IMR-90 (cell line): ENCODE measurements around the gene IRX3. TPM values are rescaled to one million over a fixed set of nuclear protein-coding genes. Genes with fewer than 3 reads are reported as not detected.

Experiments used
- ATAC-seq: fragments of 200-7000 bp; cut with Tn5 transposase; 2 replicates; pipeline ENCODE4 v1.9.1; 2020; ENCODE audit warnings: low read depth, mild to moderate bottlenecking, moderate library complexity
- BruUV-seq: library from RNA; stranded (reverse); fragments of 400-500 nt; replicated peaks from 2 replicates; lab custom pipeline; 2021; lab: Mats Ljungman, UMichigan
- CTCF ChIA-PET: fragments of 300-600 bp; formaldehyde crosslinking; extraction: SDS; loops from one replicate; lab custom pipeline; 2021; ENCODE audit warnings: antibody characterized with exemption; lab: Yijun Ruan, JAX
- POLR2A ChIA-PET: fragments of 300-600 bp; sonication (Branson Sonifier 250); formaldehyde crosslinking; loops from one replicate; lab custom pipeline; 2022; ENCODE audit warnings: antibody characterized with exemption; ENCODE audit not compliant: unreplicated experiment; lab: Charles Lee
- DNase-seq: peaks from one replicate; pipeline ENCODE4 v3.0.0; 2013
- H2AFZ ChIP-seq: replicated peaks from 2 replicates; pipeline ENCODE3; 2013; ENCODE audit warnings: low read length, mild to moderate bottlenecking; ENCODE audit not compliant: poor library complexity
- H2AK5ac ChIP-seq: 2 replicates; pipeline ENCODE4 v1.6.1; 2013; ENCODE audit warnings: low read depth, low read length, inconsistent platforms
- H2AK9ac ChIP-seq: replicated peaks from 2 replicates; pipeline ENCODE3; 2013; ENCODE audit warnings: mild to moderate bottlenecking, low read depth, low read length, moderate library complexity; ENCODE audit not compliant: poor library complexity
- H2BK120ac ChIP-seq: 2 replicates; pipeline ENCODE4 v1.6.1; 2013; ENCODE audit warnings: low read depth, low read length, inconsistent platforms
- H2BK15ac ChIP-seq: 3 replicates; pipeline ENCODE4 v1.6.1; 2013; ENCODE audit warnings: low read depth, low read length, inconsistent platforms
- H2BK20ac ChIP-seq: 2 replicates; pipeline ENCODE4 v1.6.1; 2013; ENCODE audit warnings: low read depth, mild to moderate bottlenecking, inconsistent platforms, low read length, moderate library complexity
- H2BK5ac ChIP-seq: 2 replicates; pipeline ENCODE4 v1.6.1; 2013; ENCODE audit warnings: mild to moderate bottlenecking, low read depth, low read length, inconsistent platforms; ENCODE audit not compliant: poor library complexity, severe bottlenecking
- H3K14ac ChIP-seq: replicated peaks from 2 replicates; pipeline ENCODE4 v1.6.1; 2013; ENCODE audit warnings: low read depth, low read length, inconsistent platforms
- H3K18ac ChIP-seq: 2 replicates; pipeline ENCODE4 v1.6.1; 2013; ENCODE audit warnings: low read depth, low read length, control low read depth
- H3K23ac ChIP-seq: 2 replicates; pipeline ENCODE4 v1.6.1; 2013; ENCODE audit warnings: low read depth, low read length, inconsistent platforms
- H3K27ac ChIP-seq: 2 replicates; pipeline ENCODE4 v1.5.1; 2013; ENCODE audit warnings: mild to moderate bottlenecking, control low read depth, low read length; ENCODE audit not compliant: insufficient read depth
- H3K27me3 ChIP-seq: 2 replicates; pipeline ENCODE4 v1.6.1; 2013; ENCODE audit warnings: low read length; ENCODE audit not compliant: control insufficient read depth, insufficient read depth
- H3K36me3 ChIP-seq: 2 replicates; pipeline ENCODE4 v1.6.1; 2013; ENCODE audit warnings: low read length, mixed read lengths; ENCODE audit not compliant: control insufficient read depth, insufficient read depth
- H3K4ac ChIP-seq: 2 replicates; pipeline ENCODE4 v1.6.1; 2013; ENCODE audit warnings: low read depth, low read length, inconsistent platforms
- H3K4me1 ChIP-seq: 2 replicates; pipeline ENCODE4 v1.6.1; 2013; ENCODE audit warnings: low read length, mixed read lengths; ENCODE audit not compliant: control insufficient read depth, insufficient read depth
- H3K4me2 ChIP-seq: 2 replicates; pipeline ENCODE4 v1.6.1; 2013; ENCODE audit warnings: low read depth, mild to moderate bottlenecking, control low read depth, low read length, moderate library complexity
- H3K4me3 ChIP-seq: 2 replicates; pipeline ENCODE4 v1.5.1; 2013; ENCODE audit warnings: low read depth, mild to moderate bottlenecking, control low read depth, low read length, moderate library complexity; ENCODE audit not compliant: insufficient read depth
- H3K56ac ChIP-seq: 2 replicates; pipeline ENCODE4 v1.6.1; 2013; ENCODE audit warnings: low read length, inconsistent platforms; ENCODE audit not compliant: insufficient read depth; ENCODE audit errors: extremely low read depth
- H3K79me1 ChIP-seq, 2 experiments: 2 replicates each; pipeline ENCODE4 v1.6.1; 2013; ENCODE audit warnings: low read length in 2 of 2, inconsistent platforms in 1 of 2, low read depth in 1 of 2
- H3K9ac ChIP-seq: 2 replicates; pipeline ENCODE4 v1.6.1; 2013; ENCODE audit warnings: low read depth, low read length, control low read depth
- H3K9me1 ChIP-seq: 2 replicates; pipeline ENCODE4 v1.6.1; 2013; ENCODE audit warnings: low read length, inconsistent platforms; ENCODE audit not compliant: insufficient read depth
- H3K9me3 ChIP-seq: 2 replicates; pipeline ENCODE4 v1.6.1; 2013; ENCODE audit warnings: low read length; ENCODE audit not compliant: control insufficient read depth, insufficient read depth
- H4K20me1 ChIP-seq: 2 replicates; pipeline ENCODE4 v1.6.1; 2013; ENCODE audit warnings: low read length, inconsistent platforms; ENCODE audit not compliant: insufficient read depth
- H4K5ac ChIP-seq: 2 replicates; pipeline ENCODE4 v1.6.1; 2013; ENCODE audit warnings: mild to moderate bottlenecking, low read depth, low read length, control low read depth
- H4K8ac ChIP-seq, 2 experiments: 2 replicates each; pipeline ENCODE4 v1.6.1; 2013; ENCODE audit warnings: low read depth in 2 of 2, low read length in 2 of 2, control low read depth in 1 of 2, inconsistent platforms in 1 of 2
- H4K91ac ChIP-seq: 2 replicates; pipeline ENCODE4 v1.6.1; 2013; ENCODE audit warnings: low read depth, low read length, inconsistent platforms; ENCODE audit not compliant: insufficient read depth
- BHLHE40 ChIP-seq: fragments of 150-350 bp; IDR thresholded peaks from 2 replicates; pipeline ENCODE4 v1.6.1; 2016; ENCODE audit warnings: mild to moderate bottlenecking, low read depth, low read length
- CTCF ChIP-seq: conservative IDR thresholded peaks from 2 replicates; pipeline ENCODE4 v1.5.1; 2012; ENCODE audit warnings: mild to moderate bottlenecking, low read depth, low read length, improper control_type of control experiment
- RAD21 ChIP-seq: IDR thresholded peaks from 2 replicates; pipeline ENCODE4 v1.6.1; 2012; ENCODE audit warnings: low read length, improper control_type of control experiment
- RCOR1 ChIP-seq: IDR thresholded peaks from 2 replicates; pipeline ENCODE4 v1.6.1; 2012; ENCODE audit warnings: mild to moderate bottlenecking, low read length, improper control_type of control experiment; ENCODE audit not compliant: insufficient replicate concordance
- USF2 ChIP-seq: fragments of 150-350 bp; IDR thresholded peaks from 2 replicates; pipeline ENCODE4 v1.6.1; 2017; ENCODE audit warnings: mild to moderate bottlenecking, antibody characterized with exemption, low read length, low read depth
- WGBS, 2 experiments: methylation state at CpG; one replicate each; pipeline versions ENCODE4 v1.1.5 to v1.1.7; 2013; ENCODE audit warnings: missing lambda C conversion rate in 2 of 2; ENCODE audit not compliant: insufficient read length in 1 of 2; ENCODE audit errors: extremely low coverage in 2 of 2; 5-methylcytosine and 5-hydroxymethylcytosine counted together
- dilution Hi-C: fragments of 300-500 bp; cut with HindIII; formaldehyde crosslinking; loops from one replicate; pipeline ENCODE4 v1.14.3; 2018; ENCODE audit warnings: low sequenced_read_pairs; ENCODE audit not compliant: unreplicated experiment
- in situ Hi-C: fragments of 300-500 bp; cut with MboI; formaldehyde crosslinking; loops from 3 replicates; pipeline ENCODE4 v1.14.3; 2019; ENCODE audit warnings: low sequenced_read_pairs, inconsistent platforms, mixed read lengths
- intact Hi-C: fragments of 100-400 bp; cut with micrococcal nuclease; formaldehyde crosslinking; loops from 2 replicates; pipeline ENCODE4 v1.10.0; 2022
- polyA plus RNA-seq, 3 experiments: library from polyadenylated mRNA; depleted of rRNA; stranded (reverse); fragments of >200 nt; gene quantifications; 2 replicates each; pipeline ENCODE4 v1.2.3, GENCODE V29; 2012; ENCODE audit warnings: low replicate concordance in 1 of 3
- total RNA-seq: library from RNA; depleted of rRNA; stranded (reverse); fragments of >200 nt; gene quantifications from 2 replicates; pipeline ENCODE4 v1.2.3, GENCODE V29; 2012

Gene IRX3
- total and polyA plus RNA-seq, 2 of the 4 experiments (the other 2 are of a cell fraction): not detected

- H2BK120ac ChIP-seq: no peak overlapping the region
- intact Hi-C loops: no loop called here
- no peak overlapping the region for H3K14ac ChIP-seq
- ChIA-PET POLR2A (no interaction called here), CTCF (no interaction called here)
- WGBS, 2 experiments: no CpG with 5 or more reads among the region's 7 CpGs
- H4K8ac ChIP-seq: no peak overlapping the region
- no peak overlapping the region for H3K9ac ChIP-seq
- TF ChIP-seq BHLHE40 (no peak), CTCF (no peak), RAD21 (no peak), RCOR1 (no peak), USF2 (peak; percentile 19; the same call in 1 of the 2 replicates)
- H2BK15ac ChIP-seq: no peak overlapping the region
- H3K18ac ChIP-seq: no peak overlapping the region
- H3K4me1 ChIP-seq: no peaks in the 10 kb centered on the region
- H3K9me1 ChIP-seq: no peaks in the 10 kb centered on the region
- H3K36me3 ChIP-seq: no peaks in the 10 kb centered on the region
- no peak overlapping the region for H3K4me3 ChIP-seq
- no peak overlapping the region for H4K5ac ChIP-seq
- no TSS peak for BruUV-seq
- no peaks in the 10 kb centered on the region for H3K9me3 ChIP-seq
- dilution Hi-C loops: no loop called here
- H2AK5ac ChIP-seq: no peak overlapping the region
- no peak overlapping the region for H3K23ac ChIP-seq
- H2AFZ ChIP-seq: no peak overlapping the region
- no peaks in the 10 kb centered on the region for H3K79me1 ChIP-seq
- no peak overlapping the region for H3K4me2 ChIP-seq
- H4K20me1 ChIP-seq: no peaks in the 10 kb centered on the region
- H4K91ac ChIP-seq: no peak overlapping the region
- no peak overlapping the region for H3K27ac ChIP-seq
- no peak for DNase-seq
- no peak overlapping the region for H3K56ac ChIP-seq
- in situ Hi-C loops: no loop called here
- no peak overlapping the region for H2AK9ac ChIP-seq
- no peak overlapping the region for H3K4ac ChIP-seq
- no peak overlapping the region for H2BK20ac ChIP-seq
- H2BK5ac ChIP-seq: no peak overlapping the region
- H3K27me3 ChIP-seq: no peaks in the 10 kb centered on the region
- no peak for ATAC-seq
These were observed 18.2 kb downstream of the IRX3 start for GRCh38 chr16:54268340-54268739.
